HG02588 (cell line): ENCODE data around the gene LEMD2.

ENCODE experiments used
- ATAC-seq: cut with Tn5 transposase; IDR thresholded peaks from one replicate; pipeline ENCODE4 v1.9.1; 2021; ENCODE audit warnings: mild to moderate bottlenecking, moderate library complexity; ENCODE audit not compliant: unreplicated experiment

Gene LEMD2

DNA sequence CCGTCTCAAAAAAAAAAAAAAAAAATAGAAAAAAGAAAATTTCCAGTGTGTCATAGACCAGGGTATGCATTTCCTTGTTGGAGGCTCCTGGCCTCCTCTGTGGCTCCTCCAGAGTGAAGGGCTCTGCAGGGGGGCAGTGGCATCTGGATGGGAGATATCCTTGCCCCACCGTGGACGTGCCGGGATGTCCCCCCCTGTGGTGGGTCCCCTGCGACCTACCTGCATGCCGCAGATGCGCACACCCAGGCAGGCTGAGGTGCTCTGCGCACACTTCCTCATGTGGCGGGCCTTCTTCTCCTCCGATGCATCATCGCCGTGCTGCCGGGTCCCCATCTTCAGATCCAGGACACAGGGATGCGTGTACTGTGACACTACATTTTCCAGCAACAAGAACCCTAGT, 63.7 kb downstream of the LEMD2 start:
- ATAC-seq: no peak

DNA sequence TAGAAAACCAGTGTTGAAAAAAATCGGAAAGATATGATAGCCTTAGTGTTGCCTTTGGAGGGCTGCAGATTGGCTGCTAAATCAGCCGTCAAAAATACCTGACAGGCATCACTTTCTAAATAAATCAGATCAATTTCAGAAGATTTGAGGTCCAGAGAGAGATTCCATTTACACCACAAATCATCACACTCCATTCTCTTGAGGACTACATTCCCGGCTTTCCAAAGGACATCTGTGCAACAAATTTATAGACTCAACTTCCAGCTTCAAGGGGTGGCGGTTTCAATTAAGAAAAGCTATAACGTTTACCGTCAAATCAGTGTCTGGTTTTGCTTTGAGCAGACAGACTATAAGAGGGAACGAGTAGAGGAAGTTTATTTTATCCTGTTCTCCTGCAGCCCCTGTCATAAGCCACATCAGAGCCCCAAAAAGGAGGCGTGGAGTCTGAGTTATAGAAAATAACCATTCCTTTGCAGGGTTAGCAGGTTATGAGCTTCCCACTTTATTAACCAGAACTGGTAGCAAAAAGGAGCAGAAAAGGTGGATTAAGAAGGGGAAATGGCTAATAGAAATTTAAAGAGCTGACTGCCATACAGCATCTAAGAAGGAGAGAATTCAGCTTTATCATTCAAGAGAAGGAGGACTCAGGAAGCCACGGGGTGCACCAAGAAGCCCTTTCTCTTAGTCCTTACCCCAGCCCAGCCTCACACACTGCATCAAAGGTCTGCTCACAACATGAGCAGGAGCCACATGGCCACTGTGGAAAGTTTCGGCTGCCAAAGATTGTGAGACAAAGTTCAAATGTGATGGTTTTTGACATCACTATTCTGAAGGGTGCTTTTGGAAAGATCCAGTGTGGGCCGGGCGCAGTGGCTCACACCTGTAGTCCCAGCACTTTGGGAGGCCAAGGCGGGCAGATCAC, 64.6 kb downstream of the LEMD2 start:
- ATAC-seq: no peak

DNA sequence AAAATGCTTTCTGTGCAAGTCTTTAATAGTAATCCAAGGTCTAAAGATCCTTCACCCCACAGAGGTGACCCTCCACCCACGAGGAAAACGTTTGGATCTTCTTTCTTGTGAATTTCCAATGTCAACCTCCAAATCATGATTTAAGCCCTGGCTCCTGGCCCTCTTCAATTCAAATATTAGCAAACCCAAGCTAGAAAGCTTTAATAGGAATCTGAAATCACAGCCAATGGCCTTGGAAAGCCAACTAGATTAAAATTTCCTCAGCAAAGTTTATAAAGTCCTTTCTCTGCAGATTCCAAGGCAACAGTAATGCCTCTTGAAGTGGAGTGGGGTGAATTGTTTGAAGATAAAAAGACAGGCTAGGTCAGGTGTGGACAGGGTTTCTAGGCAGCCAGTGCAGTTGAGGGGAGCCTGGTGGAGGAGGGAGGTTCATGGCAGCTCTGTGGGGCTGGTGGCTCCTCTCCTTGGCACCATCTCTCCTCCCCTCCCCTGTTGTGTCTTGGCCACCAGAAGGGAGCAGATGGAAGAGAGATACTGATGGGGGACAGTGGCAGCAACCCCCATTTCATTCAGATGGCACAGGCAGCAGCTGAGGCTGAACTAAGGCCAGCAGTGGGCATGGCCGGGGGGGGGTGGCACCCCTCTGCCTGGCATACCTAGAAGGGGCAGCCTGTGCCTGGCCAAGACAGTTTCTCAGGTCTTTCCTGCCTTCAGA, 65.4 kb downstream of the LEMD2 start:
- ATAC-seq: no peak

GRCh38 chr6:33722103-33722623, 66.8 kb downstream of the LEMD2 start:
- no peak for ATAC-seq

GRCh38 chr6:33721508-33721907, 67.4 kb downstream of the LEMD2 start:
- no peak for ATAC-seq
